ENCODE data around the gene SF3B5. TPM values are rescaled to one million over a fixed set of nuclear protein-coding genes. Genes with fewer than 3 reads are reported as not detected.
A peak's percentile ranks its signal among the peaks of the same experiment; 100 is the strongest.

Gene SF3B5
- total RNA-seq, 1 donor from 2014 or later: 144 TPM

GRCh38 chr6:144064402-144065212 is 30.8 kb downstream of the SF3B5 start:
- peaks cover 3% of the 10 kb centered on the region for H3K36me3 Mint-ChIP-seq (ENCODE audit: low read depth)

GRCh38 chr6:144063744-144064401 is 31.5 kb downstream of the SF3B5 start:
- ATAC-seq (ENCODE audit: low read depth) (peak; percentile 93), DNase-seq (peak; percentile 91)
- no peak for TF ChIP-seq CTCF (IDR thresholded peaks at IDR 0.05)
- intact Hi-C loops (cut with micrococcal nuclease): loop anchor here (1.0 to 10.0 kb wide), 13 partner anchors 9 to 1917 kb away; partner anchors contain the start of genes ADAT2, AIG1, EPM2A and HIVEP2
- Mint-ChIP-seq H3K36me3 (ENCODE audit: low read depth) (peaks cover 3% of the 10 kb centered on the region), H3K4me1 (peaks cover 36% of the 10 kb centered on the region), H3K27me3 (no peaks in the 10 kb centered on the region), H3K27ac (peak overlapping the region; percentile 89), H3K4me3 (peak overlapping the region; percentile 94), H3K9me3 (no peaks in the 10 kb centered on the region)
- ChIA-PET CTCF (interaction anchor here (0.8 to 1.2 kb wide), 6 partner anchors 9 to 488 kb away, joined by 3 to 4 read pairs (median 4); no protein-coding TSS in a partner anchor), POLR2A (interaction anchor here (0.6 to 3.3 kb wide), 26 partner anchors 9 to 1900 kb away, joined by 3 to 50 read pairs (median 4); partner anchors contain the start of genes ADAT2, LTV1, PEX3 and SF3B5)

More at GRCh38 chr6:144064402-144065212, 30.8 kb downstream of the SF3B5 start:
- Mint-ChIP-seq H3K4me3 (peak overlapping the region; percentile 94), H3K9me3 (no peaks in the 10 kb centered on the region), H3K27me3 (no peaks in the 10 kb centered on the region), H3K27ac (peak overlapping the region; percentile 90), H3K4me1 (peaks cover 36% of the 10 kb centered on the region)
- no peak for TF ChIP-seq CTCF (IDR thresholded peaks at IDR 0.05)
- DNase-seq (peak; percentile 59), ATAC-seq (ENCODE audit: low read depth) (peak; percentile 23)
- intact Hi-C loops (cut with micrococcal nuclease): loop anchor here (1.0 to 10.0 kb wide), 11 partner anchors 31 to 1670 kb away; partner anchors contain the start of genes ADAT2, AIG1, EPM2A and HIVEP2
- ChIA-PET CTCF (interaction anchor here (0.8 to 1.6 kb wide), 8 partner anchors 10 to 489 kb away, joined by 3 to 5 read pairs (median 4); no protein-coding TSS in a partner anchor), POLR2A (interaction anchor here (0.6 to 3.3 kb wide), 19 partner anchors 9 to 1900 kb away, joined by 3 to 50 read pairs (median 4); partner anchors contain the start of genes ADAT2, LTV1, PEX3 and SF3B5)

- ChIA-PET CTCF (interaction anchor here (1.1 to 1.2 kb wide), 5 partner anchors 8 to 123 kb away, joined by 3 to 4 read pairs (median 4); no protein-coding TSS in a partner anchor), POLR2A (interaction anchor here (0.6 to 3.3 kb wide), 23 partner anchors 8 to 1901 kb away, joined by 3 to 50 read pairs (median 4); partner anchors contain the start of genes ADAT2, LTV1, PEX3 and SF3B5)
- peak; percentile 1 for ATAC-seq (ENCODE audit: low read depth)
- no peak for DNase-seq
- Mint-ChIP-seq H3K4me3 (peak overlapping the region; percentile 94), H3K4me1 (peaks cover 36% of the 10 kb centered on the region), H3K27ac (peak overlapping the region; percentile 89), H3K9me3 (no peaks in the 10 kb centered on the region), H3K36me3 (ENCODE audit: low read depth) (peaks cover 3% of the 10 kb centered on the region), H3K27me3 (no peaks in the 10 kb centered on the region)
- no peak for TF ChIP-seq CTCF (IDR thresholded peaks at IDR 0.05)
- intact Hi-C loops (cut with micrococcal nuclease): loop anchor here (1.0 to 10.0 kb wide), 6 partner anchors 8 to 1916 kb away; partner anchors contain the start of genes AIG1, EPM2A, HIVEP2 and NMBR
Observed at GRCh38 chr6:144063246-144063743, 32.1 kb downstream of the SF3B5 start.

- ATAC-seq (ENCODE audit: low read depth): no peak
- POLR2A ChIA-PET: interaction anchor here (1.7 to 3.3 kb wide), 3 partner anchors 8 to 33 kb away, joined by 5 to 50 read pairs (median 50); partner anchors contain the start of gene SF3B5
Observed at GRCh38 chr6:144062786-144063185, 32.6 kb downstream of the SF3B5 start.

More at GRCh38 chr6:144062786-144063185, 32.6 kb downstream of the SF3B5 start:
- TF ChIP-seq CTCF (IDR thresholded peaks at IDR 0.05): no peak
- peak overlapping the region; percentile 89 for H3K27ac Mint-ChIP-seq
- H3K4me3 Mint-ChIP-seq: peak overlapping the region; percentile 94
- H3K4me1 Mint-ChIP-seq: peaks cover 36% of the 10 kb centered on the region
- intact Hi-C loops (cut with micrococcal nuclease): loop anchor here (1.0 to 10.0 kb wide), 6 partner anchors 7 to 1915 kb away; partner anchors contain the start of genes AIG1, EPM2A, HIVEP2 and NMBR
- H3K36me3 Mint-ChIP-seq (ENCODE audit: low read depth): peaks cover 3% of the 10 kb centered on the region
- no peaks in the 10 kb centered on the region for H3K27me3 Mint-ChIP-seq
- H3K9me3 Mint-ChIP-seq: no peaks in the 10 kb centered on the region
- CTCF ChIA-PET: no interaction called here
- no peak for DNase-seq

Measured in activated B cell treated with CpG ODN at 0.5 μM for 24 hours (primary cell).